Measurements from ENCODE around the gene GOLGA6L25. TPM values are rescaled to one million over a fixed set of nuclear protein-coding genes. Genes with fewer than 3 reads are reported as not detected.
"Not testable (repeated sequence)": the region's sequence is repeated elsewhere in the genome, so short reads cannot be mapped to it uniquely, and the experiment has no call there.

GOLGA6L25 gene
- total and polyA plus RNA-seq, 2 of the 4 experiments (the other 2 are of a cell fraction): not detected

- H3K4me3 ChIP-seq (ENCODE audit: insufficient read depth, low read depth, low read length); H3K9me3 ChIP-seq (ENCODE audit: control insufficient read depth, insufficient read depth, low read length); dilution Hi-C loops (cut with HindIII; ENCODE audit: low sequenced_read_pairs, unreplicated experiment); CTCF ChIA-PET; H3K9ac ChIP-seq (ENCODE audit: low read depth, low read length); ATAC-seq (ENCODE audit: low read depth); H4K20me1 ChIP-seq (ENCODE audit: insufficient read depth, low read length); H2BK5ac ChIP-seq (ENCODE audit: low read depth, low read length, poor library complexity, severe bottlenecking); H3K18ac ChIP-seq (ENCODE audit: low read depth, low read length); POLR2A ChIA-PET (ENCODE audit: unreplicated experiment); H2AK5ac ChIP-seq (ENCODE audit: low read depth, low read length); DNase-seq; intact Hi-C loops (cut with micrococcal nuclease); H3K14ac ChIP-seq (replicated peaks; ENCODE audit: low read depth, low read length); H3K36me3 ChIP-seq (ENCODE audit: control insufficient read depth, insufficient read depth, low read length); H4K91ac ChIP-seq (ENCODE audit: insufficient read depth, low read depth, low read length); H3K27ac ChIP-seq (ENCODE audit: insufficient read depth, low read length); H3K23ac ChIP-seq (ENCODE audit: low read depth, low read length); H2BK15ac ChIP-seq (ENCODE audit: low read depth, low read length); H4K8ac ChIP-seq (ENCODE audit: low read depth in 2 of 2, low read length in 2 of 2); H3K4me1 ChIP-seq (ENCODE audit: control insufficient read depth, insufficient read depth, low read length); H2AFZ ChIP-seq (replicated peaks; ENCODE audit: low read length, poor library complexity); H3K4ac ChIP-seq (ENCODE audit: low read depth, low read length); H2BK120ac ChIP-seq (ENCODE audit: low read depth, low read length); H2AK9ac ChIP-seq (replicated peaks; ENCODE audit: low read depth, low read length, poor library complexity); H4K5ac ChIP-seq (ENCODE audit: low read depth, low read length); H3K9me1 ChIP-seq (ENCODE audit: insufficient read depth, low read length); in situ Hi-C loops (cut with MboI; ENCODE audit: low sequenced_read_pairs); H3K56ac ChIP-seq (ENCODE audit: extremely low read depth, insufficient read depth, low read length); BruUV-seq (replicated peaks); H3K4me2 ChIP-seq (ENCODE audit: low read depth, low read length); H3K27me3 ChIP-seq (ENCODE audit: control insufficient read depth, insufficient read depth, low read length); H2BK20ac ChIP-seq (ENCODE audit: low read depth, low read length); H3K79me1 ChIP-seq (ENCODE audit: low read depth in 1 of 2, low read length in 2 of 2): not testable (repeated sequence)
- WGBS, 2 experiments (ENCODE audit: extremely low coverage in 2 of 2, insufficient read length in 1 of 2): no CpG with 5 or more reads among the region's 6 CpGs
Measured at GRCh38 chr15:28532954-28533353, 20.4 kb upstream of the GOLGA6L25 start, which contains the start of gene GOLGA8G. GOLGA8G (minus strand) TSS chr15:28532971; CDS start chr15:28532909, 62 bp downstream.

DNA sequence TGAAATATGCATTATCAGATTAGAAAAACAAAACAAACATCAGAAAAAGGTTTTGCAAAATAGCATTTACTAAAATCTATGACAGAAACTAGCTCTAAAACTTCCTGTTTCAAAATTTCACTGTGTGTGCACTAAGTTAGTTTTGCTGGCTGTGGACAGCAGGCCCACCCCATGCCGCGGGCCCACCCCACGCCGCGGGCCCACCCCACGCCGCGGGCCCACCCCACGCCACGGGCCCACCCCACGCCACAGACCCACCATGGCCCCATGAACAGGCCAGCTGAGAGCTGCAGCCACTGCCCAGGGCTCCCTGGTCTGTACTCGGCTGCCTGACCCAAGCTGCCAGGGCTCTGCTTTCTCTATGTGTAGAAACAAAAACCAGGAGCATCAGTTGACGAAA, 20.0 kb downstream of the GOLGA6L25 start:
- not testable (repeated sequence) for H3K4ac ChIP-seq (ENCODE audit: low read depth, low read length); H3K27ac ChIP-seq (ENCODE audit: insufficient read depth, low read length)

More for the DNA sequence above, 20.0 kb downstream of the GOLGA6L25 start:
- H2BK15ac ChIP-seq (ENCODE audit: low read depth, low read length); H3K9ac ChIP-seq (ENCODE audit: low read depth, low read length); in situ Hi-C loops (cut with MboI; ENCODE audit: low sequenced_read_pairs); H3K36me3 ChIP-seq (ENCODE audit: control insufficient read depth, insufficient read depth, low read length); H3K27me3 ChIP-seq (ENCODE audit: control insufficient read depth, insufficient read depth, low read length); H2AFZ ChIP-seq (replicated peaks; ENCODE audit: low read length, poor library complexity); H4K20me1 ChIP-seq (ENCODE audit: insufficient read depth, low read length); H2AK9ac ChIP-seq (replicated peaks; ENCODE audit: low read depth, low read length, poor library complexity); H3K18ac ChIP-seq (ENCODE audit: low read depth, low read length); H2BK5ac ChIP-seq (ENCODE audit: low read depth, low read length, poor library complexity, severe bottlenecking); H3K4me2 ChIP-seq (ENCODE audit: low read depth, low read length); H3K9me3 ChIP-seq (ENCODE audit: control insufficient read depth, insufficient read depth, low read length); H4K8ac ChIP-seq (ENCODE audit: low read depth in 2 of 2, low read length in 2 of 2); H4K5ac ChIP-seq (ENCODE audit: low read depth, low read length); H4K91ac ChIP-seq (ENCODE audit: insufficient read depth, low read depth, low read length); H3K4me3 ChIP-seq (ENCODE audit: insufficient read depth, low read depth, low read length); H2AK5ac ChIP-seq (ENCODE audit: low read depth, low read length); DNase-seq; ATAC-seq (ENCODE audit: low read depth); H3K14ac ChIP-seq (replicated peaks; ENCODE audit: low read depth, low read length); H3K4me1 ChIP-seq (ENCODE audit: control insufficient read depth, insufficient read depth, low read length); POLR2A ChIA-PET (ENCODE audit: unreplicated experiment); H2BK120ac ChIP-seq (ENCODE audit: low read depth, low read length); H3K9me1 ChIP-seq (ENCODE audit: insufficient read depth, low read length); H3K79me1 ChIP-seq (ENCODE audit: low read depth in 1 of 2, low read length in 2 of 2); H3K56ac ChIP-seq (ENCODE audit: extremely low read depth, insufficient read depth, low read length); H3K23ac ChIP-seq (ENCODE audit: low read depth, low read length); H2BK20ac ChIP-seq (ENCODE audit: low read depth, low read length); CTCF ChIA-PET; BruUV-seq (replicated peaks); dilution Hi-C loops (cut with HindIII; ENCODE audit: low sequenced_read_pairs, unreplicated experiment); intact Hi-C loops (cut with micrococcal nuclease): not testable (repeated sequence)
- WGBS, 2 experiments (ENCODE audit: extremely low coverage in 2 of 2, insufficient read length in 1 of 2): no CpG with 5 or more reads among the region's 13 CpGs
